K562 (cell line): Measurements from ENCODE around the gene DDAH2. TPM values are rescaled to one million over a fixed set of nuclear protein-coding genes. Genes with fewer than 3 reads are reported as not detected.

Experiments
- CCAR2 ChIP-seq: fragments of 200-400 bp; formaldehyde crosslinking; IDR thresholded peaks from 2 replicates; pipeline ENCODE4 v1.6.1; 2017; ENCODE audit warnings: mild to moderate bottlenecking, low read depth, low read length
- CEBPG ChIP-seq, 3 experiments: fragments of 200-800 bp in 1 of 3; sonication (Bioruptor generic) in 1 of 3; sonication (generic) in 1 of 3; formaldehyde crosslinking in 1 of 3; IDR thresholded peaks in 2 of 3; conservative IDR thresholded peaks in 1 of 3; 2 replicates each; pipeline versions ENCODE4 v1.6.1 to v1.8.0; 2016 to 2022; ENCODE audit warnings: missing compliant biosample characterization in 2 of 3, missing genetic modification characterization in 2 of 3, mild to moderate bottlenecking in 1 of 3, missing genetic modification reagents in 1 of 3
- CHD1 ChIP-seq: fragments of 200-600 bp; sonication (generic); IDR thresholded peaks from one replicate; pipeline ENCODE4 v1.6.1; 2012; ENCODE audit warnings: mild to moderate bottlenecking, moderate library complexity, low read length, inconsistent platforms
- EGR1 ChIP-seq: fragments of 450-650 bp; conservative IDR thresholded peaks from 2 replicates; pipeline ENCODE4 v1.6.1; 2017; ENCODE audit warnings: mild to moderate bottlenecking
- HOXB6 ChIP-seq: fragments of 250-450 bp; sonication (Bioruptor Pico); IDR thresholded peaks from 2 replicates; pipeline ENCODE4 v1.5.1; 2022; ENCODE audit warnings: mild to moderate bottlenecking, borderline replicate concordance
- KAT2B ChIP-seq: IDR thresholded peaks from one replicate; pipeline ENCODE4 v1.6.1; 2012; ENCODE audit warnings: low read depth, mild to moderate bottlenecking, control low read depth, inconsistent platforms, low read length, moderate library complexity
- KLF16 ChIP-seq: IDR thresholded peaks from 2 replicates; pipeline ENCODE4 v1.6.1; 2016; ENCODE audit warnings: antibody characterized with exemption
- NFATC3 ChIP-seq: fragments of 450-650 bp; IDR thresholded peaks from 2 replicates; pipeline ENCODE4 v1.6.1; 2017; ENCODE audit warnings: mild to moderate bottlenecking
- PHTF2 ChIP-seq: fragments of 250-450 bp; sonication (Bioruptor Pico); IDR thresholded peaks from 2 replicates; pipeline ENCODE4 v1.5.0; 2021; ENCODE audit warnings: mild to moderate bottlenecking
- POLR2AphosphoS2 ChIP-seq: IDR thresholded peaks from 2 replicates; pipeline ENCODE4 v1.6.1; 2012; ENCODE audit warnings: low read length, improper control_type of control experiment
- RUNX1 ChIP-seq: sonication (generic); IDR thresholded peaks from 2 replicates; pipeline ENCODE4 v1.6.1; 2016; ENCODE audit warnings: antibody characterized with exemption, low read depth
- SREBF1 ChIP-seq: fragments of 150-350 bp; IDR thresholded peaks from 2 replicates; pipeline ENCODE4 v1.6.1; 2014; ENCODE audit warnings: antibody characterized with exemption, low read depth, low read length, borderline replicate concordance
- TEAD2 ChIP-seq: fragments of 450-650 bp; IDR thresholded peaks from 2 replicates; pipeline ENCODE4 v1.6.1; 2016; ENCODE audit warnings: missing genetic modification characterization, control low read depth, missing compliant biosample characterization
- ZNF212 ChIP-seq: fragments of 450-650 bp; formaldehyde crosslinking; IDR thresholded peaks from 2 replicates; pipeline ENCODE4 v1.4.0; 2020; ENCODE audit warnings: mild to moderate bottlenecking
- ZNF668 ChIP-seq: fragments of 250-450 bp; sonication (Bioruptor Pico); IDR thresholded peaks from 2 replicates; pipeline ENCODE4 v1.8.0; 2022; ENCODE audit warnings: mild to moderate bottlenecking, inconsistent platforms
- ZSCAN29 ChIP-seq: fragments of 450-650 bp; IDR thresholded peaks from 2 replicates; pipeline ENCODE4 v1.6.1; 2017
- polyA plus RNA-seq, 8 experiments: library from polyadenylated mRNA; depleted of rRNA in 4 of 8; stranded (reverse) in 5 of 8; unstranded in 3 of 8; fragments of >200 nt; fragmentation: Nextera tagmentation in 2 of 8; fragmentation: Illumina TruSeq in 1 of 8; extraction: Ambion mirVana in 2 of 8; extraction: Trizol in 1 of 8; gene quantifications; 2 replicates each; pipeline versions ENCODE4 v1.2.1 to v1.2.3, GENCODE V29; 2011 to 2014; ENCODE audit warnings: inconsistent platforms in 1 of 8, missing spikeins in 1 of 8
- total RNA-seq, 7 experiments: library from RNA; depleted of rRNA in 6 of 7; stranded (reverse); fragments of >200 nt in 6 of 7; fragmentation: Illumina TruSeq in 2 of 7; extraction: Trizol in 2 of 7; gene quantifications; 2 replicates each; pipeline versions ENCODE4 v1.2.1 to v1.2.3, GENCODE V29; 2011 to 2021; ENCODE audit warnings: low replicate concordance in 1 of 7
- TF ChIP-seq, protein P1 (sequence below): fragments of 150-350 bp; conservative IDR thresholded peaks from 2 replicates; pipeline ENCODE4 v1.6.1; 2014; ENCODE audit warnings: low read length
- TF ChIP-seq, protein P2 (sequence below): fragments of 250-450 bp; sonication (Bioruptor Pico); IDR thresholded peaks from 2 replicates; pipeline ENCODE4 v1.5.0; 2020; ENCODE audit warnings: mild to moderate bottlenecking, borderline replicate concordance
- TF ChIP-seq, protein P3 (sequence below): sonication (generic); formaldehyde crosslinking; IDR thresholded peaks from 2 replicates; pipeline ENCODE4 v1.8.1; 2023; ENCODE audit warnings: mild to moderate bottlenecking, missing genetic modification reagents
- TF ChIP-seq, protein P4 (sequence below): fragments of 450-650 bp; formaldehyde crosslinking; conservative IDR thresholded peaks from 2 replicates; pipeline ENCODE4 v1.4.0; 2022; ENCODE audit warnings: mild to moderate bottlenecking, missing genetic modification characterization

Gene DDAH2
- total and polyA plus RNA-seq, 9 of the 15 experiments (the other 6 are each of a cell fraction or from before 2014, with no cell fraction given), result 1.8 to 45.4 (median 21.4) TPM

DNA sequence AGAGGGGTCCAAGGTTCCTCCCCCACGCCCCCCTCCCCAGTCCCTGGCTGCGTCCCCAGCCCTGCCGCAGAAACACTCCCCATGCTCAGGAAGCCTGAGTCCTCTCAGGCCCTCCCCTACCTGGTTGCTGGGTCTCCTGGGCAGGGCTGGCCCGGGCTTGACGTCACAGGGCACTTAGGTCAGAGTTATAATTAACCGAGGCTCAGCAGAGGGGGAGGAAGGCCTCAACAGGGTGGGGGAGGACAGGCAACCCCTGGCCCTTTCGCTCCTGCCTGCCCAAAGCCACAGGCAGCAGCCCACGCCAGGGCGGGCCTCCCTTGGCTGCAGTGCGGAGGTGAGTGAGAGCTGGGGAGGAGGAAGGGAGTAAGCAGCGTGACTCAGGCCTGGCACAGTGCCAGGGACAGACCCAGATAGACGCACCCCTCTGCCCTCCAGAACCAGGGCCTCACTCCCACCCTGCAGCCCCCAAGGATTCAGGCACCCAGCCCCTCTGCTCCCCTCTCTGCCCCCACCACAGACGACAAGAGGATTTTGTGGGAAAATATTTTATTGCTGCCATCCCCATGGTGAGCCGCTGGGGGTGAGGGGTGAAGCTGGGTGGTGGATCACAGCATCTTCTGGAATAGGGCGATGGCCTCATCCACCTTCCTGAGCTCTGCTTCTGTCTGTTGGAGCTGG is 48.0 kb upstream of the DDAH2 start, which contains the start of gene VWA7 (continued):
- TF ChIP-seq HOXB6 (CRISPR knock-in tag) (no peak), ZNF668 (CRISPR knock-in tag) (0 out of 2 replicates have a peak, but pooled peaks have one; percentile 58), CCAR2 (peak; percentile 74; the same call in 1 of the 2 replicates), SREBF1 (0 out of 2 replicates have a peak, but pooled peaks have one; percentile 68), KAT2B (peak; percentile 47), ZSCAN29 (peak; percentile 29), CEBPG (CRISPR knock-in tag; IDR thresholded peaks at IDR 0.05) (no peak), CEBPG (tag; conservative IDR thresholded peaks at IDR 0.05 in 1 of 2, IDR thresholded peaks at IDR 0.05 in 1 of 2) (no peak), EGR1 (peak; percentile 100), ZNF212 (CRISPR knock-in tag) (no peak), NFATC3 (no peak), PHTF2 (CRISPR knock-in tag) (peak; percentile 32; the same call in 1 of the 2 replicates), RUNX1 (peak; percentile 89; the same call in 1 of the 2 replicates), POLR2AphosphoS2 (peak; percentile 99), KLF16 (peak; percentile 95), TEAD2 (tag) (no peak), CHD1 (no peak)
- TF ChIP-seq, protein P1, sequence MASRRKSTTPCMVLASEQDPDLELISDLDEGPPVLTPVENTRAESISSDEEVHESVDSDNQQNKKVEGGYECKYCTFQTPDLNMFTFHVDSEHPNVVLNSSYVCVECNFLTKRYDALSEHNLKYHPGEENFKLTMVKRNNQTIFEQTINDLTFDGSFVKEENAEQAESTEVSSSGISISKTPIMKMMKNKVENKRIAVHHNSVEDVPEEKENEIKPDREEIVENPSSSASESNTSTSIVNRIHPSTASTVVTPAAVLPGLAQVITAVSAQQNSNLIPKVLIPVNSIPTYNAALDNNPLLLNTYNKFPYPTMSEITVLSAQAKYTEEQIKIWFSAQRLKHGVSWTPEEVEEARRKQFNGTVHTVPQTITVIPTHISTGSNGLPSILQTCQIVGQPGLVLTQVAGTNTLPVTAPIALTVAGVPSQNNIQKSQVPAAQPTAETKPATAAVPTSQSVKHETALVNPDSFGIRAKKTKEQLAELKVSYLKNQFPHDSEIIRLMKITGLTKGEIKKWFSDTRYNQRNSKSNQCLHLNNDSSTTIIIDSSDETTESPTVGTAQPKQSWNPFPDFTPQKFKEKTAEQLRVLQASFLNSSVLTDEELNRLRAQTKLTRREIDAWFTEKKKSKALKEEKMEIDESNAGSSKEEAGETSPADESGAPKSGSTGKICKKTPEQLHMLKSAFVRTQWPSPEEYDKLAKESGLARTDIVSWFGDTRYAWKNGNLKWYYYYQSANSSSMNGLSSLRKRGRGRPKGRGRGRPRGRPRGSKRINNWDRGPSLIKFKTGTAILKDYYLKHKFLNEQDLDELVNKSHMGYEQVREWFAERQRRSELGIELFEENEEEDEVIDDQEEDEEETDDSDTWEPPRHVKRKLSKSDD, result peak; percentile 81; the same call in 1 of the 2 replicates
- TF ChIP-seq, protein P2, sequence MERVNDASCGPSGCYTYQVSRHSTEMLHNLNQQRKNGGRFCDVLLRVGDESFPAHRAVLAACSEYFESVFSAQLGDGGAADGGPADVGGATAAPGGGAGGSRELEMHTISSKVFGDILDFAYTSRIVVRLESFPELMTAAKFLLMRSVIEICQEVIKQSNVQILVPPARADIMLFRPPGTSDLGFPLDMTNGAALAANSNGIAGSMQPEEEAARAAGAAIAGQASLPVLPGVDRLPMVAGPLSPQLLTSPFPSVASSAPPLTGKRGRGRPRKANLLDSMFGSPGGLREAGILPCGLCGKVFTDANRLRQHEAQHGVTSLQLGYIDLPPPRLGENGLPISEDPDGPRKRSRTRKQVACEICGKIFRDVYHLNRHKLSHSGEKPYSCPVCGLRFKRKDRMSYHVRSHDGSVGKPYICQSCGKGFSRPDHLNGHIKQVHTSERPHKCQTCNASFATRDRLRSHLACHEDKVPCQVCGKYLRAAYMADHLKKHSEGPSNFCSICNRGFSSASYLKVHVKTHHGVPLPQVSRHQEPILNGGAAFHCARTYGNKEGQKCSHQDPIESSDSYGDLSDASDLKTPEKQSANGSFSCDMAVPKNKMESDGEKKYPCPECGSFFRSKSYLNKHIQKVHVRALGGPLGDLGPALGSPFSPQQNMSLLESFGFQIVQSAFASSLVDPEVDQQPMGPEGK, result 0 out of 2 replicates have a peak, but pooled peaks have one; percentile 51
- TF ChIP-seq, protein P3, sequence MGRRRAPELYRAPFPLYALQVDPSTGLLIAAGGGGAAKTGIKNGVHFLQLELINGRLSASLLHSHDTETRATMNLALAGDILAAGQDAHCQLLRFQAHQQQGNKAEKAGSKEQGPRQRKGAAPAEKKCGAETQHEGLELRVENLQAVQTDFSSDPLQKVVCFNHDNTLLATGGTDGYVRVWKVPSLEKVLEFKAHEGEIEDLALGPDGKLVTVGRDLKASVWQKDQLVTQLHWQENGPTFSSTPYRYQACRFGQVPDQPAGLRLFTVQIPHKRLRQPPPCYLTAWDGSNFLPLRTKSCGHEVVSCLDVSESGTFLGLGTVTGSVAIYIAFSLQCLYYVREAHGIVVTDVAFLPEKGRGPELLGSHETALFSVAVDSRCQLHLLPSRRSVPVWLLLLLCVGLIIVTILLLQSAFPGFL (CRISPR knock-in tag), result no peak
- TF ChIP-seq, protein P4, sequence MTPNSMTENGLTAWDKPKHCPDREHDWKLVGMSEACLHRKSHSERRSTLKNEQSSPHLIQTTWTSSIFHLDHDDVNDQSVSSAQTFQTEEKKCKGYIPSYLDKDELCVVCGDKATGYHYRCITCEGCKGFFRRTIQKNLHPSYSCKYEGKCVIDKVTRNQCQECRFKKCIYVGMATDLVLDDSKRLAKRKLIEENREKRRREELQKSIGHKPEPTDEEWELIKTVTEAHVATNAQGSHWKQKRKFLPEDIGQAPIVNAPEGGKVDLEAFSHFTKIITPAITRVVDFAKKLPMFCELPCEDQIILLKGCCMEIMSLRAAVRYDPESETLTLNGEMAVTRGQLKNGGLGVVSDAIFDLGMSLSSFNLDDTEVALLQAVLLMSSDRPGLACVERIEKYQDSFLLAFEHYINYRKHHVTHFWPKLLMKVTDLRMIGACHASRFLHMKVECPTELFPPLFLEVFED (CRISPR knock-in tag), result peak; percentile 63; the same call in 1 of the 2 replicates
